ENCODE measurements around the gene COQ10A.

GRCh38 chr12:56224102-56224701 lies 42.5 kb upstream of the COQ10A start, which contains the start of gene NABP2:
- no peak for TF ChIP-seq BRCA1 (IDR thresholded peaks at IDR 0.05; ENCODE audit: low read depth, low read length)
- peak; percentile 86 for TF ChIP-seq RFX5 (IDR thresholded peaks at IDR 0.05; ENCODE audit: low read depth, low read length)
- peak; percentile 65 to 86 (median 85) for TF ChIP-seq CTCF (IDR thresholded peaks at IDR 0.05 in 2 of 3, conservative IDR thresholded peaks at IDR 0.05 in 1 of 3; ENCODE audit: control insufficient read depth in 2 of 3, extremely low read depth in 1 of 3, insufficient read depth in 1 of 3, low read depth in 3 of 3, low read length in 3 of 3)
- TF ChIP-seq ATF3 (IDR thresholded peaks at IDR 0.05; ENCODE audit: borderline replicate concordance, extremely low read depth, low read depth, low read length): peak; percentile 49; the same call in 1 of the 2 replicates
- TF ChIP-seq ATF7 (IDR thresholded peaks at IDR 0.05; ENCODE audit: low read depth): 0 out of 2 replicates have a peak, but pooled peaks have one; percentile 17
- no peak for TF ChIP-seq ZBED1 (IDR thresholded peaks at IDR 0.05; ENCODE audit: borderline replicate concordance)
- TF ChIP-seq POLR2AphosphoS5 (IDR thresholded peaks at IDR 0.05; ENCODE audit: low read length): peak; percentile 29; the same call in 1 of the 2 replicates
- no peak for TF ChIP-seq TARDBP (IDR thresholded peaks at IDR 0.05; ENCODE audit: borderline replicate concordance)
- TF ChIP-seq SP1 (IDR thresholded peaks at IDR 0.05; ENCODE audit: low read depth, low read length): peak; percentile 93
- no peak for TF ChIP-seq SMAD5 (IDR thresholded peaks at IDR 0.05; ENCODE audit: low read depth)
